Measurements from ENCODE around the gene SLITRK4. TPM values are rescaled to one million over a fixed set of nuclear protein-coding genes. Genes with fewer than 3 reads are reported as not detected.
A peak's percentile ranks its signal among the peaks of the same experiment; 100 is the strongest.

The SLITRK4 gene
- total RNA-seq, 1 experiment from 2014 or later = 1.5 TPM

DNA sequence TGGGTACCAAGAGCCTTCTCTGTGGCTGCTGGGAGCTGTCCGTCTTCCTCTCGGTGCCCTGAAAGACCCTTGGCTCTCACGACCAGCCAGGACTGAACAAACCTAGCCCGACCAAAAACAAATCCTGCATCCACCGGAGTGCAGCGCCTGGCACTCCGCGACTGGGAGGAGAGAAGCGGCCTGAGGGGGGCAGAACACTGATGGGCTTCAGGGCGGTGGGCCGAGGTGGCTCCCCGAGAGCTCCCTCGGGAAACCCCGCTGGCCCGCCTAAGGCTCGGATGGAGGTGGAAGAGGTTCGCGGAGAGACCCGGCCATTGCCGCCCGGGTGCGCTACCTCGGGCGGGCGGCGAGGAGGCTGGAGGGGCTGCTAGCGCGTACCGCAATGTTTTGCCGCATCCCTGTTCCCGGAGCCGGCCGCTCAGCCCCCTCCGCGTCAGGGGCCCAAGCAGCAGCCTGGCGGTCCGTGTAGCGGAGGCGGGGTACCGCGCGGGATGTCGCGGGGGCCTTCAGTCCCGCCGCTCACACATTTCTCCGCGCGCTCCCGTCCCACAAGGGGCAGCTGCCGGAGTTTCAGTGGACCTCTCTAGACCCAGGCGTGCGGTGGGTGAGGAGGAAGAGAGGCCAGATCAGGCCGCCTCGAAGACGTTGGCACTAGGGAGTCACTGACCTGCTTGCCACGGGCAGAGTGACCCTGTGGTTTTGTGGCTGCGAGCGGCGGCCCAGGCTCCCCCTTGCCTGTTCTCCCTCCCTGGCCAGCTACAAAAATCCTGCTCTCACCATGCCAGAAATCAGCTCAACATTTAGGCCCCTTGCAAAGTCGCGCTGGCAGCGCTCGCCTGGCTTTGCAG is 2.2 kb downstream of the SLITRK4 start:
- H3K23me2 ChIP-seq (ENCODE audit: insufficient read length, low read depth, low read length, poor library complexity, severe bottlenecking) = peaks cover 9% of the 10 kb centered on the region
- no peaks in the 10 kb centered on the region for H3K79me2 ChIP-seq (ENCODE audit: insufficient read depth, low read length)
- peaks cover 9 to 16% of the 10 kb centered on the region in 2 experiments for H3K4me1 Mint-ChIP-seq
- H3K4me1 ChIP-seq (ENCODE audit: insufficient read depth, low read length) = no peaks in the 10 kb centered on the region
- H3K27ac Mint-ChIP-seq = no peak overlapping the region
- H3K56ac ChIP-seq (ENCODE audit: insufficient read length, low read depth, low read length) = no peak overlapping the region
- no peaks in the 10 kb centered on the region for H3K79me1 ChIP-seq (ENCODE audit: insufficient read depth, low read depth, low read length, poor library complexity, severe bottlenecking)
- peak overlapping the region; percentile 88 for H3K4me2 ChIP-seq (ENCODE audit: insufficient read depth, insufficient read length, low read length)
- no peaks in the 10 kb centered on the region; the same call in 1 of the 2 replicates for H3K27me3 ChIP-seq (ENCODE audit: insufficient read depth, low read length)
- peak overlapping the region; percentile 75 to 92 for H3K4me3 Mint-ChIP-seq
- no peak overlapping the region for H4K5ac ChIP-seq (ENCODE audit: insufficient read length, low read depth, low read length)
- no CpG with 5 or more reads among the region's 64 CpGs for WGBS (ENCODE audit: extremely low coverage, insufficient read length, low lambda C conversion rate)
- H3K27ac ChIP-seq (ENCODE audit: insufficient read length, low read depth, low read length) = no peak overlapping the region
- peaks cover 35% of the 10 kb centered on the region for H3K9me3 ChIP-seq (ENCODE audit: control insufficient read depth, low read depth, low read length)
- peak; percentile 32 for DNase-seq
- no peak for TF ChIP-seq CTCF (conservative IDR thresholded peaks at IDR 0.05)
- no peak overlapping the region for H3K9ac ChIP-seq (ENCODE audit: extremely low read depth, insufficient read length, low read length)
- no peak overlapping the region for H3K4ac ChIP-seq (ENCODE audit: low read depth, low read length)
- H3K18ac ChIP-seq (ENCODE audit: insufficient read length, low read depth, low read length) = no peak overlapping the region
- no peak overlapping the region for H3K23ac ChIP-seq (ENCODE audit: insufficient read length, low read depth, low read length)
- no peak overlapping the region for H2BK5ac ChIP-seq (ENCODE audit: insufficient read length, low read length)
- no peaks in the 10 kb centered on the region for H4K20me1 ChIP-seq (ENCODE audit: control insufficient read depth, insufficient read depth, insufficient read length)
- no peak overlapping the region for H2BK20ac ChIP-seq (ENCODE audit: low read depth, low read length, poor library complexity, severe bottlenecking)
- H3K36me3 Mint-ChIP-seq (ENCODE audit: insufficient read depth in 1 of 3, low read depth in 3 of 3) = peaks cover 18 to 20% (median 18%) of the 10 kb centered on the region in 3 experiments
- H2BK15ac ChIP-seq (ENCODE audit: low read depth, low read length) = no peak overlapping the region
- H2BK12ac ChIP-seq (ENCODE audit: insufficient read length, low read depth, low read length) = no peak overlapping the region
- no peak overlapping the region for H3T11ph ChIP-seq (ENCODE audit: low read length)
- H3K14ac ChIP-seq (ENCODE audit: insufficient read depth, low read length) = no peak overlapping the region
- peaks cover 65 to 70% of the 10 kb centered on the region in 2 experiments for H3K9me3 Mint-ChIP-seq
- no peak overlapping the region for H2AFZ ChIP-seq (ENCODE audit: low read length)
- peaks cover 21% of the 10 kb centered on the region for H3K27me3 Mint-ChIP-seq (ENCODE audit: low read depth)
- no peak overlapping the region for H2BK120ac ChIP-seq (ENCODE audit: low read depth, low read length, poor library complexity, severe bottlenecking)
- H4K91ac ChIP-seq (ENCODE audit: insufficient read length, low read depth, low read length) = no peak overlapping the region
- no peak overlapping the region for H2AK5ac ChIP-seq (ENCODE audit: insufficient read length, low read length)
- H4K8ac ChIP-seq (replicated peaks; ENCODE audit: insufficient read length, low read depth, low read length) = no peak overlapping the region

All from H9 (cell line).